Ovary (tissue), 9 donors: Measurements from ENCODE around the gene NF1. TPM values are rescaled to one million over a fixed set of nuclear protein-coding genes. Genes with fewer than 3 reads are reported as not detected.

Experiments
- DNase-seq, 5 donors: peaks; one replicate each; pipeline ENCODE4 v3.0.0-alpha.2; 2019 to 2020
- H3K27ac ChIP-seq, 2 donors: fragments of 200-600 bp; one replicate each; pipeline versions ENCODE4 v1.5.1 to v1.8.0; 2019 to 2022
- H3K27me3 ChIP-seq: fragments of 200-600 bp; one replicate; pipeline ENCODE4 v1.8.0; 2022
- H3K36me3 ChIP-seq: fragments of 200-600 bp; sonication (generic); one replicate; pipeline ENCODE4 v1.5.1; 2019
- H3K4me1 ChIP-seq: one replicate; pipeline ENCODE4 v1.8.1; 2013; ENCODE audit warnings: mild to moderate bottlenecking, moderate library complexity; ENCODE audit not compliant: insufficient read depth
- H3K4me3 ChIP-seq: fragments of 200-600 bp; sonication (generic); one replicate; pipeline ENCODE4 v1.5.1; 2017
- H3K9me3 ChIP-seq, 2 donors: fragments of 200-600 bp in 1 of 2; sonication (generic) in 1 of 2; one replicate each; pipeline versions ENCODE4 v1.5.1 to v1.8.1; 2013 to 2019; ENCODE audit warnings: mild to moderate bottlenecking in 1 of 2, moderate library complexity in 1 of 2
- CTCF ChIP-seq, 3 donors: fragments of 450-650 bp in 2 of 3; fragments of 200-600 bp in 1 of 3; IDR thresholded peaks; one replicate each; pipeline versions ENCODE4 v1.5.1 to v1.8.0; 2016 to 2022; ENCODE audit warnings: antibody characterized with exemption in 3 of 3, mild to moderate bottlenecking in 1 of 3
- EP300 ChIP-seq: sonication (generic); formaldehyde crosslinking; IDR thresholded peaks from one replicate; pipeline ENCODE4 v1.6.1; 2017; ENCODE audit warnings: antibody characterized with exemption
- POLR2A ChIP-seq: fragments of 450-650 bp; IDR thresholded peaks from one replicate; pipeline ENCODE4 v1.6.1; 2017; ENCODE audit warnings: antibody characterized with exemption, mild to moderate bottlenecking, moderate library complexity
- WGBS, 3 donors: extraction: QIAGEN DNeasy Blood & Tissue Kit in 1 of 3; methylation state at CpG; one replicate each; pipeline versions ENCODE4 v1.1.5 to v1.1.7; 2013 to 2017; 5-methylcytosine and 5-hydroxymethylcytosine counted together
- intact Hi-C, 4 donors: fragments of 100-400 bp; cut with DNase I; formaldehyde crosslinking; loops; one replicate each; pipeline versions ENCODE4 v1.11.0 to v1.15.1; 2022 to 2023
- polyA plus RNA-seq, 2 donors: library from polyadenylated mRNA; stranded (reverse); fragments of 200-250 nt in 1 of 2; fragments of 350-450 nt in 1 of 2; fragmentation: Illumina TruSeq in 1 of 2; extraction: RNeasy Lipid Tissue Mini Kit (QIAGEN cat#74804) in 1 of 2; gene quantifications; one replicate each; pipeline ENCODE4 v1.2.3, GENCODE V29; 2013 to 2014
- total RNA-seq, 7 donors: library from RNA; depleted of rRNA in 2 of 7; stranded (reverse); fragments of >200 nt in 2 of 7; fragmentation: NEBNext Ultra II Directional in 3 of 7; extraction: Animal tissue kit (Norgen Biotek cat#: 25700) in 3 of 7; gene quantifications; one replicate each; pipeline versions ENCODE4 v1.1.0 to v1.2.4, GENCODE V29; 2016 to 2023
- donor health status: DM: no; HTN: no; CAD: no; lungs with moderate emphysema.
- donor health status: DM: no; HTN: no; CAD: no.
- donor health status: Bipolar disorder and iron deficiency.
- donor health status: DM: yes; HTN: yes; CAD: no.
- donor health status: DM: no; HTN: no; CAD: no.
- donor health status: DM: yes; HTN: yes; CAD: no.

NF1 gene
- total and polyA plus RNA-seq, 9 donors = 11.1 to 62.0 (median 57.0) TPM

GRCh38 chr17:31064707-31065106 lies 30.1 kb upstream of the NF1 start:
- Histone ChIP-seq H3K4me3 (no peak overlapping the region), H3K9me3 (no peaks in the 10 kb centered on the region), H3K4me1 (no peaks in the 10 kb centered on the region), H3K36me3 (no peaks in the 10 kb centered on the region), H3K27ac (no peak overlapping the region), H3K27me3 (no peaks in the 10 kb centered on the region)
- WGBS, 3 donors = 86 to 95% (median 87%) methylated on average over 2 of the region's 2 CpGs
- intact Hi-C loops = no loop called here
- no peak for DNase-seq
- TF ChIP-seq EP300 = no peak
- no peak for TF ChIP-seq CTCF (IDR thresholded peaks at IDR 0.05)
- no peak for TF ChIP-seq POLR2A

- no peak overlapping the region for H3K4me3 ChIP-seq
- H3K4me1 ChIP-seq = no peaks in the 10 kb centered on the region
- no peak for DNase-seq
- WGBS, 3 donors = 44 to 56% (median 54%) methylated on average over 2 of the region's 2 CpGs
- no peaks in the 10 kb centered on the region for H3K27me3 ChIP-seq
- H3K36me3 ChIP-seq = no peaks in the 10 kb centered on the region
- no peak overlapping the region for H3K27ac ChIP-seq
- no peaks in the 10 kb centered on the region for H3K9me3 ChIP-seq
- TF ChIP-seq CTCF (IDR thresholded peaks at IDR 0.05) (no peak), POLR2A (no peak), EP300 (no peak)
- intact Hi-C loops = no loop called here
Measured at GRCh38 chr17:31067691-31068184, 27.0 kb upstream of the NF1 start.

- intact Hi-C loops = no loop called here
- H3K27me3 ChIP-seq = no peaks in the 10 kb centered on the region
- DNase-seq = no peak
- no peak for TF ChIP-seq CTCF (IDR thresholded peaks at IDR 0.05)
- TF ChIP-seq EP300 = no peak
- TF ChIP-seq POLR2A = no peak
- no peak overlapping the region for H3K4me3 ChIP-seq
- H3K9me3 ChIP-seq = no peaks in the 10 kb centered on the region
- no peaks in the 10 kb centered on the region for H3K36me3 ChIP-seq
- WGBS, 3 donors = 69 to 73% (median 69%) methylated on average over 4 of the region's 4 CpGs
- no peak overlapping the region for H3K27ac ChIP-seq
- H3K4me1 ChIP-seq = no peaks in the 10 kb centered on the region
Measured at GRCh38 chr17:31068291-31068690, 26.5 kb upstream of the NF1 start.

DNA sequence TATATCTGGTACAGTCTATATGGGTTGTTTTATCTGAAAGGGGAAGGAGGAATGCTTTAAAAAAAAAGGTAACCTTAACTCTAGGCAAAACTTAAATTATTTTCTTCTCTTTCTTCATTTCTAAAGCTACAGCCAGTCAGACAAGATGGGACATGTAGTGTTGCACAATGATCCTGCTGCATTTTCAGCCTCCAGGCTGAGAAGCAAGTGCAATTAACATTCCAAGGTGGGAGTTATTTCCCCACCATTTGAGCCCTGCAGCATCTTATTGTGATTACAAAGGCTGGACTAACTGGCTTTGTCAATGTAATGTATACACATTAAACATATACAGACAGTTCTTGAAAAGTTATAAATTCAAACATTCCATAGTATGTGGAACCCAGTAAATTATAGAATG lies 22.6 kb upstream of the NF1 start:
- Histone ChIP-seq H3K27me3 (no peaks in the 10 kb centered on the region), H3K36me3 (no peaks in the 10 kb centered on the region), H3K4me3 (no peak overlapping the region), H3K9me3 (no peaks in the 10 kb centered on the region), H3K27ac (no peak overlapping the region), H3K4me1 (no peaks in the 10 kb centered on the region)
- TF ChIP-seq EP300 (no peak), POLR2A (no peak), CTCF (IDR thresholded peaks at IDR 0.05) (no peak)
- DNase-seq = no peak
- intact Hi-C loops = no loop called here

GRCh38 chr17:31073411-31073810 lies 21.4 kb upstream of the NF1 start:
- Histone ChIP-seq H3K9me3 (no peaks in the 10 kb centered on the region), H3K27ac (no peak overlapping the region), H3K4me3 (no peak overlapping the region), H3K36me3 (no peaks in the 10 kb centered on the region), H3K27me3 (no peaks in the 10 kb centered on the region), H3K4me1 (no peaks in the 10 kb centered on the region)
- 18 to 37% (median 27%) methylated on average over 4 of the region's 4 CpGs for WGBS, 3 donors
- no peak for TF ChIP-seq EP300
- intact Hi-C loops = no loop called here
- no peak for DNase-seq
